ENCODE data around the gene MAPKAP1. TPM values are rescaled to one million over a fixed set of nuclear protein-coding genes. Genes with fewer than 3 reads are reported as not detected.

MAPKAP1 gene
- total RNA-seq, 4 donors from 2014 or later, result 46.7 to 63.0 (median 57.9) TPM

GRCh38 chr9:125541840-125542243 is 165.2 kb downstream of the MAPKAP1 start:
- no peak overlapping the region for H3K4me3 ChIP-seq (ENCODE audit: low read depth, poor library complexity, severe bottlenecking)
- no peak for TF ChIP-seq POLR2A (IDR thresholded peaks at IDR 0.05)
- TF ChIP-seq CTCF (IDR thresholded peaks at IDR 0.05), result no peak
- intact Hi-C loops (cut with DNase I; ENCODE audit: low total_unique reads), result no loop called here
- DNase-seq (ENCODE audit: low spot score in 2 of 2), result no peak
- 55 to 59% methylated on average over 12 of the region's 12 CpGs for WGBS, 2 donors

- intact Hi-C loops (cut with DNase I; ENCODE audit: low total_unique reads), result no loop called here
These were observed 166.5 kb downstream of the MAPKAP1 start for GRCh38 chr9:125540497-125540896.

GRCh38 chr9:125538092-125538473 is 168.9 kb downstream of the MAPKAP1 start:
- intact Hi-C loops (cut with DNase I; ENCODE audit: low total_unique reads), result no loop called here
- peak in 1 of 2 donors; percentile 43 for DNase-seq (ENCODE audit: low spot score in 2 of 2)
- no peak overlapping the region for H3K4me3 ChIP-seq (ENCODE audit: low read depth, poor library complexity, severe bottlenecking)
- TF ChIP-seq POLR2A (IDR thresholded peaks at IDR 0.05) (no peak), CTCF (IDR thresholded peaks at IDR 0.05) (no peak)
- 16 to 23% methylated on average over 2 of the region's 2 CpGs for WGBS, 2 donors

More at GRCh38 chr9:125540497-125540896, 166.5 kb downstream of the MAPKAP1 start:
- H3K4me3 ChIP-seq (ENCODE audit: low read depth, poor library complexity, severe bottlenecking), result no peak overlapping the region
- no peak for TF ChIP-seq POLR2A (IDR thresholded peaks at IDR 0.05)
- no peak for TF ChIP-seq CTCF (IDR thresholded peaks at IDR 0.05)
- 83 to 90% methylated on average over 3 of the region's 3 CpGs for WGBS, 2 donors
- no peak for DNase-seq (ENCODE audit: low spot score in 2 of 2)

GRCh38 chr9:125537442-125538091 is 169.4 kb downstream of the MAPKAP1 start:
- H3K4me3 ChIP-seq (ENCODE audit: low read depth, poor library complexity, severe bottlenecking), result no peak overlapping the region
- no peak for DNase-seq (ENCODE audit: low spot score in 2 of 2)
- 91 to 94% methylated on average over 2 of the region's 2 CpGs for WGBS, 2 donors
- no peak for TF ChIP-seq POLR2A (IDR thresholded peaks at IDR 0.05)
- no peak for TF ChIP-seq CTCF (IDR thresholded peaks at IDR 0.05)
- intact Hi-C loops (cut with DNase I; ENCODE audit: low total_unique reads), result no loop called here

GRCh38 chr9:125536776-125537175 is 170.2 kb downstream of the MAPKAP1 start:
- TF ChIP-seq POLR2A (IDR thresholded peaks at IDR 0.05) (no peak), CTCF (IDR thresholded peaks at IDR 0.05) (no peak)
- 31 to 44% methylated on average over 1 of the region's 1 CpG for WGBS, 2 donors
- intact Hi-C loops (cut with DNase I; ENCODE audit: low total_unique reads), result no loop called here
- DNase-seq (ENCODE audit: low spot score in 2 of 2), result no peak
- H3K4me3 ChIP-seq (ENCODE audit: low read depth, poor library complexity, severe bottlenecking), result no peak overlapping the region
